ENCODE data around the gene KCNQ1. TPM values are rescaled to one million over a fixed set of nuclear protein-coding genes. Genes with fewer than 3 reads are reported as not detected.
A peak's percentile ranks its signal among the peaks of the same experiment; 100 is the strongest.

Gene KCNQ1
- total RNA-seq, 1 donor from 2014 or later: 8.5 TPM

- DNase-seq (ENCODE audit: low spot score in 2 of 2, unreplicated experiment in 2 of 2): no peak
- TF ChIP-seq, protein P1, sequence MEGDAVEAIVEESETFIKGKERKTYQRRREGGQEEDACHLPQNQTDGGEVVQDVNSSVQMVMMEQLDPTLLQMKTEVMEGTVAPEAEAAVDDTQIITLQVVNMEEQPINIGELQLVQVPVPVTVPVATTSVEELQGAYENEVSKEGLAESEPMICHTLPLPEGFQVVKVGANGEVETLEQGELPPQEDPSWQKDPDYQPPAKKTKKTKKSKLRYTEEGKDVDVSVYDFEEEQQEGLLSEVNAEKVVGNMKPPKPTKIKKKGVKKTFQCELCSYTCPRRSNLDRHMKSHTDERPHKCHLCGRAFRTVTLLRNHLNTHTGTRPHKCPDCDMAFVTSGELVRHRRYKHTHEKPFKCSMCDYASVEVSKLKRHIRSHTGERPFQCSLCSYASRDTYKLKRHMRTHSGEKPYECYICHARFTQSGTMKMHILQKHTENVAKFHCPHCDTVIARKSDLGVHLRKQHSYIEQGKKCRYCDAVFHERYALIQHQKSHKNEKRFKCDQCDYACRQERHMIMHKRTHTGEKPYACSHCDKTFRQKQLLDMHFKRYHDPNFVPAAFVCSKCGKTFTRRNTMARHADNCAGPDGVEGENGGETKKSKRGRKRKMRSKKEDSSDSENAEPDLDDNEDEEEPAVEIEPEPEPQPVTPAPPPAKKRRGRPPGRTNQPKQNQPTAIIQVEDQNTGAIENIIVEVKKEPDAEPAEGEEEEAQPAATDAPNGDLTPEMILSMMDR (IDR thresholded peaks at IDR 0.05; ENCODE audit: unreplicated experiment): no peak
- Mint-ChIP-seq H3K4me1 (peaks cover 75% of the 10 kb centered on the region), H3K27ac (peak overlapping the region; percentile 74), H3K9me3 (no peaks in the 10 kb centered on the region), H3K27me3 (ENCODE audit: low read depth) (no peaks in the 10 kb centered on the region), H3K36me3 (no peaks in the 10 kb centered on the region), H3K4me3 (peak overlapping the region; percentile 0)
Observed at GRCh38 chr11:2691991-2692875, 247.4 kb downstream of the KCNQ1 start.

GRCh38 chr11:2693271-2694261, 248.8 kb downstream of the KCNQ1 start:
- Mint-ChIP-seq H3K4me1 (peaks cover 80% of the 10 kb centered on the region), H3K27me3 (ENCODE audit: low read depth) (no peaks in the 10 kb centered on the region), H3K4me3 (no peak overlapping the region), H3K36me3 (no peaks in the 10 kb centered on the region), H3K27ac (no peak overlapping the region), H3K9me3 (no peaks in the 10 kb centered on the region)
- DNase-seq (ENCODE audit: low spot score in 2 of 2, unreplicated experiment in 2 of 2): no peak
- TF ChIP-seq, protein P1 (IDR thresholded peaks at IDR 0.05; ENCODE audit: unreplicated experiment): no peak

GRCh38 chr11:2694495-2694894, 249.7 kb downstream of the KCNQ1 start:
- Mint-ChIP-seq H3K36me3 (peaks cover 4% of the 10 kb centered on the region), H3K4me1 (peaks cover 81% of the 10 kb centered on the region), H3K27ac (no peak overlapping the region), H3K4me3 (peak overlapping the region; percentile 15), H3K9me3 (no peaks in the 10 kb centered on the region), H3K27me3 (ENCODE audit: low read depth) (no peaks in the 10 kb centered on the region)
- TF ChIP-seq, protein P1 (IDR thresholded peaks at IDR 0.05; ENCODE audit: unreplicated experiment): no peak
- DNase-seq (ENCODE audit: low spot score in 2 of 2, unreplicated experiment in 2 of 2): no peak

DNA sequence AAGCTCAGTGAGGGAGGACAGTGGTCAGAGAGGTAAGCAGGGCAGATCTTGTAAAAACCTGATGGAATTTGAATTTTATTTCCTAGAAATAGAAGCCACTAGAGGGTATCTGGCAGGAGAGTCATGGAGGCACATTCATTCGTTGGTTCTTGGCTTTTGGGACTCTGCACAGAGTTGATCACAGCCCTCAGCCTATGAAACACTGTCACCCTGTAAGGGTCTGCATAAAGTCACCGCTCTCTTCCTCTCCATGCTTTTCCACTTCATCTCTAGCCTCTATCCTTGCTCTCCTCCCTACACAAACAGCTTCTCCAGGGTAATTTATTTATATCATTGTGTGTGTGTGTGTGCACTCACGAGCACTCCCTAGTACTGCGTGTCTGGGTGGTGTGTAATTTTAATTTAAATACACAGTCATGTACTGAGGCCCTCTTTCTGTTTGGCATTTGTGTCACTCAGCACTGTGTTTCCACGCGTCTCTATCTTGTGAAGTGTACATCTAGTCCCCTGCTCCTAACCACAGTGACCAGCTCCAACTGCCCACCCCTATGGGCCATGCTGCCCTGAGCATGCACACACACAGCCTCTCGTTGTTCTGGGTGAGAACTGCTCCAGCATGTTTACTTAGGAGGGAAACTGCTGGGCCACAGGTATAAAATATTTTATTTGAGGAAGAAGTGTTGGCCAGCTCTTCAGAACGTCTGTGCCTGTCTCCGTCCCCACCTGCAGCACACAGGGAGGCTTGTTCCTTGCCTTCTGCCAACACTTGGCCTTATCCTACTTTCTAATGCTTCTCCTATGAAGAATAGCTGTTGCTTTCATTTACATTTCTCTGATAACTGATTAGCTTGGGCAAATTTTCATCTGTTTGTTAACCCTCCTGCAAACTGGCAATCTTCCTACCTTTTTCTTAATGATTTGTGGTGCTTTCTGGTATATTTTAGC, 250.5 kb downstream of the KCNQ1 start:
- Mint-ChIP-seq H3K27ac (peak overlapping the region; percentile 15), H3K4me3 (peak overlapping the region; percentile 37), H3K4me1 (peaks cover 77% of the 10 kb centered on the region), H3K36me3 (peaks cover 4% of the 10 kb centered on the region), H3K27me3 (ENCODE audit: low read depth) (no peaks in the 10 kb centered on the region), H3K9me3 (no peaks in the 10 kb centered on the region)
- TF ChIP-seq, protein P1 (IDR thresholded peaks at IDR 0.05; ENCODE audit: unreplicated experiment): no peak
- no peak for DNase-seq (ENCODE audit: low spot score in 2 of 2, unreplicated experiment in 2 of 2)

DNA sequence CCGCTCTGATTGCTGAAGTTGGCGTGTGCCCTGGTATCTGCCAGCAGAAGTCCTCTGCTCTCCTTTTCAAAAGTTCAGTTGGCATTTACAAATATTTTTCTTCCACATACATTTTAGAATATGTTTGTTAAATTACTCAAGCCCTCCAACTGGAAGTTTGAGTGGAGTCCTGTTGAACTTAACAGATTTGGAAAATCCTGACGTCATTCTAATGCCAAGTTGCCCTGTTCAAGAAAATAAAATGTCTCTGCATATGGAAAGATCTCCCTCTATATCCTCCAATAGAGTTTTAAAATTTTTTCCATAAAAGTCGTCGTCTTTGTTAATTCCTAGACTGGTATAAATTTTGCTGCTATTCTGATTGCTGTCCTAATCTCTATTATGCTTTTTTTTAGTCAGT, 251.6 kb downstream of the KCNQ1 start:
- Mint-ChIP-seq H3K4me1 (peaks cover 73% of the 10 kb centered on the region), H3K9me3 (no peaks in the 10 kb centered on the region), H3K27ac (peak overlapping the region; percentile 54), H3K27me3 (ENCODE audit: low read depth) (no peaks in the 10 kb centered on the region), H3K4me3 (peak overlapping the region; percentile 91), H3K36me3 (peaks cover 6% of the 10 kb centered on the region)
- no peak for DNase-seq (ENCODE audit: low spot score in 2 of 2, unreplicated experiment in 2 of 2)
- TF ChIP-seq, protein P1 (IDR thresholded peaks at IDR 0.05; ENCODE audit: unreplicated experiment): no peak
